Measurements from ENCODE around the gene CCNI. TPM values are rescaled to one million over a fixed set of nuclear protein-coding genes. Genes with fewer than 3 reads are reported as not detected.

Gene CCNI, protein sequence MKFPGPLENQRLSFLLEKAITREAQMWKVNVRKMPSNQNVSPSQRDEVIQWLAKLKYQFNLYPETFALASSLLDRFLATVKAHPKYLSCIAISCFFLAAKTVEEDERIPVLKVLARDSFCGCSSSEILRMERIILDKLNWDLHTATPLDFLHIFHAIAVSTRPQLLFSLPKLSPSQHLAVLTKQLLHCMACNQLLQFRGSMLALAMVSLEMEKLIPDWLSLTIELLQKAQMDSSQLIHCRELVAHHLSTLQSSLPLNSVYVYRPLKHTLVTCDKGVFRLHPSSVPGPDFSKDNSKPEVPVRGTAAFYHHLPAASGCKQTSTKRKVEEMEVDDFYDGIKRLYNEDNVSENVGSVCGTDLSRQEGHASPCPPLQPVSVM
- 54.7 to 68.7 TPM (median 63.0 TPM) in 5 replicates for total RNA-seq (2022; extraction: Qiagen RNA extraction)

DNA sequence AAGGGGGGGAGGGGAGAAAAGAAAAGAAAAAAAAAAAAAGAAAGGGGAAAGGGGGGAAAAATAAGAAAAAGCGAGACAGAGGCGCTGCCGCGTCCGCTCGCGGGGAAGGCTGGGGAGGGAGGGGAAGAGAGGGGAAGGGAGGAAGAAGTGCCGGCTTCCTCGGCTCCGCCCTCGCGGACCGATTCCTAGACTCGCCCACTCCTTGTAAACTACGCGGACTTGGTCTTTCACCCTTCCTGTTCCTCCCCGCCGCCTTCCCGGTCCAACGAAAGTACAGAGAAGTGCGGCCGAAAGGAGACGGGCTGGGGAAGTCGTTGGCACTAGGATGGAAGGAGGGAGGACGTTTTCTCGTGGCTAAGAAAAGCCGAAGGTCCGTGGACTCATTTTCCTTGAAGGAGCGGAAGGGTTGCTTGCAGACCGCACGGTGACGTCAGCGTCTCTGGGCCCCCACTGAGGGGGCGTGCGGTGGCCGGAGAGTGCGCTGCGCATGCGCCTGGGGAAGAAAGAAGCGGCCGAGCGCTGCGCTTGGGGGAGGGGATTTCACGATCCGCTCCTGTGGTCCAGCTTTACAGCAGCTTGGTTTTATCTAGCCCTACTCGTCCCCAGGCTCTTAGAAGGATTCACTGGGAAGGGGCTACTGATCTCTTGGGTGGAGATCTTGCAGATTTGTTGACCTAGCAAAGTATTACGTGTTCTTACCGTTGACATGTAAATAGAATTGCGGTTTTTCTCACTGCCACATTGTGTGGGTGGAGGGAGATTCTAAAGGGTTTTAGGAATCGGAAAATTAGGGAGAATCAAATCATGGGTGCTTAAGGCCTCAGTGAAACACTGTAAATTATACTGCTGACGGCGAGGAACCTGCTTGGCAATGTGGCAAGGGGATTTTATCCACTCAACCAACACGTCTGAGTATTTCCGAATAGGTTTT lies at the start of gene CCNI:
TSS of gene CCNI (minus strand) at position 121 of the 931 bp plus-strand sequence. CDS start 9,627 bp downstream, outside the sequence.

Other genes with a start within 250 kb of the CCNI start
- gene SOWAHB, start 177.8 kb downstream of the CCNI start, total RNA-seq (2022; extraction: Qiagen RNA extraction), result 0.02 to 0.05 TPM (median 0.03 TPM) in 5 replicates
- 30.9 to 48.7 TPM (median 38.4 TPM) in 5 replicates for gene SEPTIN11, start 126.2 kb downstream of the CCNI start, total RNA-seq (2022; extraction: Qiagen RNA extraction)
- gene CCNG2, start 81.2 kb upstream of the CCNI start, total RNA-seq (2022; extraction: Qiagen RNA extraction), result 3.4 to 6.5 TPM (median 4.2 TPM) in 5 replicates